ENCODE data around the gene IKZF2. TPM values are rescaled to one million over a fixed set of nuclear protein-coding genes. Genes with fewer than 3 reads are reported as not detected.

IKZF2 gene
- total RNA-seq, 1 experiment from 2014 or later = 5.1 TPM

- no peak for DNase-seq (ENCODE audit: low read depth)
Observed at GRCh38 chr2:213152888-213153287, 1.5 kb upstream of the IKZF2 start.

GRCh38 chr2:213152065-213152794, 818 bp upstream of the IKZF2 start:
- DNase-seq (ENCODE audit: low read depth) = peak; percentile 68

- DNase-seq (ENCODE audit: low read depth) = no peak
Observed at GRCh38 chr2:213150315-213151097, 906 bp downstream of the IKZF2 start.

GRCh38 chr2:213149949-213150314, 1.5 kb downstream of the IKZF2 start:
- no peak for DNase-seq (ENCODE audit: low read depth)

GRCh38 chr2:213149294-213149875, 2.0 kb downstream of the IKZF2 start:
- no peak for DNase-seq (ENCODE audit: low read depth)

GRCh38 chr2:213148572-213149261, 2.7 kb downstream of the IKZF2 start:
- no peak for DNase-seq (ENCODE audit: low read depth)

GRCh38 chr2:213147538-213147937, 3.9 kb downstream of the IKZF2 start:
- DNase-seq (ENCODE audit: low read depth) = no peak

GRCh38 chr2:213145715-213146242, 5.6 kb downstream of the IKZF2 start:
- DNase-seq (ENCODE audit: low read depth) = no peak

GRCh38 chr2:213137064-213137463, 14.3 kb downstream of the IKZF2 start:
- no peak for DNase-seq (ENCODE audit: low read depth)

- DNase-seq (ENCODE audit: low read depth) = no peak
Observed at GRCh38 chr2:213129311-213129710, 22.1 kb downstream of the IKZF2 start.

- peak; percentile 32 for DNase-seq (ENCODE audit: low read depth)
Observed at GRCh38 chr2:213125646-213126347, 25.6 kb downstream of the IKZF2 start.

- no peak for DNase-seq (ENCODE audit: low read depth)
Observed at GRCh38 chr2:213122725-213123124, 28.7 kb downstream of the IKZF2 start.

- peak; percentile 27 for DNase-seq (ENCODE audit: low read depth)
Observed at GRCh38 chr2:213121690-213122089, 29.7 kb downstream of the IKZF2 start.

GRCh38 chr2:213119061-213119809, 32.2 kb downstream of the IKZF2 start:
- peak; percentile 86 for DNase-seq (ENCODE audit: low read depth)

- DNase-seq (ENCODE audit: low read depth) = no peak
Observed at GRCh38 chr2:213108308-213108707, 43.1 kb downstream of the IKZF2 start.

GRCh38 chr2:213107728-213108127, 43.7 kb downstream of the IKZF2 start:
- no peak for DNase-seq (ENCODE audit: low read depth)

GRCh38 chr2:213105212-213105611, 46.2 kb downstream of the IKZF2 start:
- no peak for DNase-seq (ENCODE audit: low read depth)

GRCh38 chr2:213104903-213105202, 46.6 kb downstream of the IKZF2 start:
- no peak for DNase-seq (ENCODE audit: low read depth)

- peak; percentile 60 for DNase-seq (ENCODE audit: low read depth)
Observed at GRCh38 chr2:213104092-213104902, 47.1 kb downstream of the IKZF2 start.

All from LHCN-M2 (cell line).